Activated B cell treated with CpG ODN at 0.5 μM for 24 hours (primary cell): Measurements from ENCODE around the gene ZNF19. TPM values are rescaled to one million over a fixed set of nuclear protein-coding genes. Genes with fewer than 3 reads are reported as not detected.

Source experiments
- ATAC-seq: fragments of 200-7000 bp; cut with Tn5 transposase; one replicate; pipeline ENCODE4 v1.10.0; 2021; ENCODE audit warnings: low read depth, mild to moderate bottlenecking, moderate library complexity
- CTCF ChIA-PET: fragments of 350-600 bp; sonication (Branson Sonifier 250); formaldehyde crosslinking; loops from one replicate; lab custom pipeline; 2021; ENCODE audit warnings: antibody characterized with exemption; lab: Charles Lee
- POLR2A ChIA-PET: fragments of 350-600 bp; sonication (Branson Sonifier 250); formaldehyde crosslinking; loops from one replicate; lab custom pipeline; 2021; ENCODE audit warnings: antibody characterized with exemption; lab: Charles Lee
- DNase-seq: peaks from one replicate; pipeline ENCODE4 v3.0.0; 2022
- H3K27ac Mint-ChIP-seq: one replicate; pipeline ENCODE4 v1.8.0; 2020; ENCODE audit warnings: mixed read lengths
- H3K27me3 Mint-ChIP-seq: one replicate; pipeline ENCODE4 v1.8.0; 2021; ENCODE audit warnings: mixed read lengths
- H3K36me3 Mint-ChIP-seq: one replicate; pipeline ENCODE4 v1.8.0; 2021; ENCODE audit warnings: low read depth, mixed read lengths
- H3K4me1 Mint-ChIP-seq: one replicate; pipeline ENCODE4 v1.8.0; 2021; ENCODE audit warnings: mixed read lengths
- H3K4me3 Mint-ChIP-seq: one replicate; pipeline ENCODE4 v1.8.0; 2020; ENCODE audit warnings: mild to moderate bottlenecking, mixed read lengths
- H3K9me3 Mint-ChIP-seq: one replicate; pipeline ENCODE4 v1.8.0; 2020; ENCODE audit warnings: mixed read lengths
- CTCF ChIP-seq: fragments of 200-600 bp; IDR thresholded peaks from one replicate; pipeline ENCODE4 v1.8.0; 2022; ENCODE audit warnings: antibody characterized with exemption, mild to moderate bottlenecking
- intact Hi-C: fragments of 100-400 bp; cut with micrococcal nuclease; formaldehyde crosslinking; loops from one replicate; pipeline ENCODE4 v1.15.1; 2024
- total RNA-seq: library from RNA; stranded (reverse); gene quantifications from 2 replicates; pipeline ENCODE4 v1.2.3, GENCODE V29; 2022

The ZNF19 gene
- total RNA-seq, 1 donor from 2014 or later, result 10.5 TPM

GRCh38 chr16:71449020-71449419 lies 40.1 kb downstream of the ZNF19 start:
- CTCF ChIA-PET, result no interaction called here
- Mint-ChIP-seq H3K27me3 (no peaks in the 10 kb centered on the region), H3K27ac (no peak overlapping the region), H3K36me3 (peaks cover 72% of the 10 kb centered on the region), H3K9me3 (peaks cover 51% of the 10 kb centered on the region), H3K4me3 (no peak overlapping the region), H3K4me1 (no peaks in the 10 kb centered on the region)
- ATAC-seq (no peak), DNase-seq (no peak)
- POLR2A ChIA-PET, result interaction anchor here (0.7 kb wide), 1 partner anchor 13 kb away, joined by 3 read pairs; no protein-coding TSS in a partner anchor
- intact Hi-C loops, result no loop called here
- no peak for TF ChIP-seq CTCF

- ChIA-PET CTCF (no interaction called here), POLR2A (no interaction called here)
- no peak overlapping the region for H3K27ac Mint-ChIP-seq
- no peak overlapping the region for H3K4me3 Mint-ChIP-seq
- ATAC-seq (no peak), DNase-seq (no peak)
- no peaks in the 10 kb centered on the region for H3K4me1 Mint-ChIP-seq
- H3K27me3 Mint-ChIP-seq, result no peaks in the 10 kb centered on the region
- intact Hi-C loops, result no loop called here
- H3K9me3 Mint-ChIP-seq, result peaks cover 55% of the 10 kb centered on the region
- peaks cover 66% of the 10 kb centered on the region for H3K36me3 Mint-ChIP-seq
- no peak for TF ChIP-seq CTCF
Observed at GRCh38 chr16:71448274-71448866, 40.8 kb downstream of the ZNF19 start.

- intact Hi-C loops, result no loop called here
- peaks cover 10% of the 10 kb centered on the region for H3K27me3 Mint-ChIP-seq
- ATAC-seq (no peak), DNase-seq (no peak)
- POLR2A ChIA-PET, result no interaction called here
- H3K27ac Mint-ChIP-seq, result no peak overlapping the region
- CTCF ChIA-PET, result no interaction called here
- H3K4me1 Mint-ChIP-seq, result no peaks in the 10 kb centered on the region
- peaks cover 20% of the 10 kb centered on the region for H3K36me3 Mint-ChIP-seq
- TF ChIP-seq CTCF, result no peak
- no peak overlapping the region for H3K4me3 Mint-ChIP-seq
- peaks cover 23% of the 10 kb centered on the region for H3K9me3 Mint-ChIP-seq
Observed at GRCh38 chr16:71443714-71444113, 45.4 kb downstream of the ZNF19 start.

GRCh38 chr16:71442051-71442440 lies 47.1 kb downstream of the ZNF19 start, which contains the start of gene TLE7:
TLE7 (minus strand) TSS chr16:71442054; CDS start chr16:71433324, 8,730 bp downstream.
- Mint-ChIP-seq H3K36me3 (peaks cover 6% of the 10 kb centered on the region), H3K4me1 (no peaks in the 10 kb centered on the region), H3K27me3 (peaks cover 16% of the 10 kb centered on the region), H3K4me3 (no peak within 1 kb of the TSS), H3K27ac (no peak within 1 kb of the TSS), H3K9me3 (peaks cover 16% of the 10 kb centered on the region)
- DNase-seq (no peak), ATAC-seq (no peak)
- intact Hi-C loops, result no loop called here
- TF ChIP-seq CTCF, result no peak
- ChIA-PET CTCF (interaction anchor here (1.2 kb wide), 1 partner anchor 169 kb away, joined by 5 read pairs; no protein-coding TSS in a partner anchor), POLR2A (no interaction called here)

GRCh38 chr16:71441348-71442050 lies 47.6 kb downstream of the ZNF19 start:
- no peaks in the 10 kb centered on the region for H3K4me1 Mint-ChIP-seq
- no peak overlapping the region for H3K4me3 Mint-ChIP-seq
- intact Hi-C loops, result no loop called here
- no peak for DNase-seq
- CTCF ChIA-PET, result interaction anchor here (1.2 kb wide), 1 partner anchor 169 kb away, joined by 5 read pairs; no protein-coding TSS in a partner anchor
- no peak for TF ChIP-seq CTCF
- peaks cover 19% of the 10 kb centered on the region for H3K27me3 Mint-ChIP-seq
- H3K9me3 Mint-ChIP-seq, result peaks cover 16% of the 10 kb centered on the region
- peaks cover 6% of the 10 kb centered on the region for H3K36me3 Mint-ChIP-seq
- no peak overlapping the region for H3K27ac Mint-ChIP-seq
- POLR2A ChIA-PET, result no interaction called here
- ATAC-seq, result no peak
